ENCODE results near the gene RCAN1. TPM values are rescaled to one million over a fixed set of nuclear protein-coding genes. Genes with fewer than 3 reads are reported as not detected.

RCAN1 gene
- total RNA-seq, 2 experiments from 2014 or later = 6.8 to 8.9 TPM

DNA sequence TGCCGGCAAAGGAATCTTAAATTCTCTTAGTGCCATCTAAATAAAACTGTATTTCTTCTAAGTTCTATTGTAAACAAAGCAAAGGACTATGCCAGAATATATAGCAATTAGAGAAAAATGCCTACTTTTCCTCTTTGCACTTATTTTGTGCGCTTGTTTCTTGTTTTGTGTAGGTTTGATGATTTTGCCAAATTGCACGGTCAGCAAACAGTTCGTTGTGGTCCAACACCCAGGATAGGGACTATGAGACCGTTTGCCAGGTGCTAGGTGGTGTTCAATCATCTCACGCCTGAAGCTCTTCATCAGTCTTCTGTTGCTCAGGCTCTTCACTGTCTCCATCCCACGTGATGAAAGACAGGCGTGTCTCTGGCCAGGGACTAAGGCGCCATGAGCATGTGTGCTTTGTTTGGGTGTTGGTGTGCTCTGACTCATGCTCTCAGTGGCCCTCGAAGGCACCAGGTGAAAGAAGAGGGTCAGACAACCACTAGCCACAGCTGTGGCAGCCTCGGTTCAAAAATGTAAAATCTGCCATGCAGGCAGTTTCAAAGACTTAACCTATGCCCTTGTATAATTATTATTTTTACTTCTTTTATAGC, 66.0 kb downstream of the RCAN1 start:
- Histone ChIP-seq H3K4me1 (ENCODE audit: insufficient read depth, low read length, poor library complexity, severe bottlenecking) (peaks cover 22% of the 10 kb centered on the region), H3K27ac (ENCODE audit: low read depth, low read length, poor library complexity, severe bottlenecking) (no peak overlapping the region), H3K9me3 (ENCODE audit: low read length) (peaks cover 5% of the 10 kb centered on the region; the same call in 1 of the 2 replicates), H4K20me1 (ENCODE audit: insufficient read depth, low read length) (no peaks in the 10 kb centered on the region), H3K9me2 (ENCODE audit: insufficient read depth, low read length) (no peaks in the 10 kb centered on the region), H3K4me2 (ENCODE audit: low read length) (no peak overlapping the region), H3K79me2 (ENCODE audit: insufficient read depth, low read depth, low read length) (no peaks in the 10 kb centered on the region), H3K4me3 (ENCODE audit: low read depth, low read length, poor library complexity, severe bottlenecking) (no peak overlapping the region), H2AFZ (ENCODE audit: low read length) (no peak overlapping the region), H3K36me3 (ENCODE audit: insufficient read depth, low read length) (no peaks in the 10 kb centered on the region)
- TF ChIP-seq EZH2phosphoT487 (IDR thresholded peaks at IDR 0.05; ENCODE audit: borderline replicate concordance, low read depth, low read length) = no peak
- TF ChIP-seq, protein P1, sequence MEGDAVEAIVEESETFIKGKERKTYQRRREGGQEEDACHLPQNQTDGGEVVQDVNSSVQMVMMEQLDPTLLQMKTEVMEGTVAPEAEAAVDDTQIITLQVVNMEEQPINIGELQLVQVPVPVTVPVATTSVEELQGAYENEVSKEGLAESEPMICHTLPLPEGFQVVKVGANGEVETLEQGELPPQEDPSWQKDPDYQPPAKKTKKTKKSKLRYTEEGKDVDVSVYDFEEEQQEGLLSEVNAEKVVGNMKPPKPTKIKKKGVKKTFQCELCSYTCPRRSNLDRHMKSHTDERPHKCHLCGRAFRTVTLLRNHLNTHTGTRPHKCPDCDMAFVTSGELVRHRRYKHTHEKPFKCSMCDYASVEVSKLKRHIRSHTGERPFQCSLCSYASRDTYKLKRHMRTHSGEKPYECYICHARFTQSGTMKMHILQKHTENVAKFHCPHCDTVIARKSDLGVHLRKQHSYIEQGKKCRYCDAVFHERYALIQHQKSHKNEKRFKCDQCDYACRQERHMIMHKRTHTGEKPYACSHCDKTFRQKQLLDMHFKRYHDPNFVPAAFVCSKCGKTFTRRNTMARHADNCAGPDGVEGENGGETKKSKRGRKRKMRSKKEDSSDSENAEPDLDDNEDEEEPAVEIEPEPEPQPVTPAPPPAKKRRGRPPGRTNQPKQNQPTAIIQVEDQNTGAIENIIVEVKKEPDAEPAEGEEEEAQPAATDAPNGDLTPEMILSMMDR (conservative IDR thresholded peaks at IDR 0.05; ENCODE audit: low read length) = no peak
- BruUV-seq (replicated peaks) = no TSS peak
- intact Hi-C loops (cut with micrococcal nuclease; ENCODE audit: unreplicated experiment) = no loop called here
- no peak for DNase-seq (ENCODE audit: low spot score)
- ChIA-PET POLR2A (interaction anchor here (0.6 kb wide), 1 partner anchor 1462 kb away, joined by 4 read pairs; no protein-coding TSS in a partner anchor), CTCF (ENCODE audit: unreplicated experiment) (no interaction called here)

DNA sequence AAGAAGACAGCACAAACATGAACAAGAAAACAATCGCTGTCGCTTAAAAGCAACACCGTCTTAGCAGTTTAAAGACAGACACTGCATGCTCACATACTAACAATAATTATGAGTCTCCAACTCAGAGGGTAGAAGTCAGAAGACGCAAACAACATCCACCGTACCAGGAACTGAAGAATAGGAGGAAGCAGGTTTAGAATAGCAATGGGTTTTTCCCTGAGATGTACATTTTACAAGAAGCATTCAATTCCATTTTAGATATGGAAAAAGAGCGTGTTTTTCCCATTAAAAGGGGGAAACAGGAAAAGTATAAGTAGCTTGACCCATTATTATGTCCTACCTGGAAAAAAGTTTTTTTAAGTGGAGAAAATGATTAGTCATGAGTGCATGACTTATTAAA, 68.4 kb downstream of the RCAN1 start:
- Histone ChIP-seq H3K79me2 (ENCODE audit: insufficient read depth, low read depth, low read length) (no peaks in the 10 kb centered on the region), H3K36me3 (ENCODE audit: insufficient read depth, low read length) (no peaks in the 10 kb centered on the region), H4K20me1 (ENCODE audit: insufficient read depth, low read length) (no peaks in the 10 kb centered on the region), H3K4me3 (ENCODE audit: low read depth, low read length, poor library complexity, severe bottlenecking) (no peak overlapping the region), H3K9me3 (ENCODE audit: low read length) (peaks cover 9% of the 10 kb centered on the region; the same call in 1 of the 2 replicates), H3K4me1 (ENCODE audit: insufficient read depth, low read length, poor library complexity, severe bottlenecking) (peaks cover 22% of the 10 kb centered on the region), H2AFZ (ENCODE audit: low read length) (peak overlapping the region; percentile 78), H3K9me2 (ENCODE audit: insufficient read depth, low read length) (no peaks in the 10 kb centered on the region), H3K27ac (ENCODE audit: low read depth, low read length, poor library complexity, severe bottlenecking) (no peak overlapping the region), H3K4me2 (ENCODE audit: low read length) (0 out of 2 replicates have a peak overlapping the region, but pooled peaks have one; percentile 67)
- POLR2A ChIA-PET = interaction anchor here (0.6 to 0.9 kb wide), 3 partner anchors 16 to 108 kb away, joined by 3 to 4 read pairs (median 3); no protein-coding TSS in a partner anchor
- TF ChIP-seq EZH2phosphoT487 (IDR thresholded peaks at IDR 0.05; ENCODE audit: borderline replicate concordance, low read depth, low read length) = no peak
- TF ChIP-seq, protein P1 (conservative IDR thresholded peaks at IDR 0.05; ENCODE audit: low read length) = no peak
- intact Hi-C loops (cut with micrococcal nuclease; ENCODE audit: unreplicated experiment) = no loop called here
- no peak for DNase-seq (ENCODE audit: low spot score)
- BruUV-seq (replicated peaks) = no TSS peak
- CTCF ChIA-PET (ENCODE audit: unreplicated experiment) = no interaction called here

All from OCI-LY7 (cell line).